HG03432 (cell line): Measurements from ENCODE around the gene MBD3.

Source experiments
- ATAC-seq: cut with Tn5 transposase; IDR thresholded peaks from one replicate; pipeline ENCODE4 v1.9.1; 2021; ENCODE audit warnings: mild to moderate bottlenecking, moderate library complexity; ENCODE audit not compliant: unreplicated experiment

Gene MBD3

GRCh38 chr19:1574354-1575136 lies 18.1 kb downstream of the MBD3 start:
- no peak for ATAC-seq

GRCh38 chr19:1572795-1573194 lies 19.9 kb downstream of the MBD3 start:
- no peak for ATAC-seq

GRCh38 chr19:1571358-1571757 lies 21.3 kb downstream of the MBD3 start:
- no peak for ATAC-seq

DNA sequence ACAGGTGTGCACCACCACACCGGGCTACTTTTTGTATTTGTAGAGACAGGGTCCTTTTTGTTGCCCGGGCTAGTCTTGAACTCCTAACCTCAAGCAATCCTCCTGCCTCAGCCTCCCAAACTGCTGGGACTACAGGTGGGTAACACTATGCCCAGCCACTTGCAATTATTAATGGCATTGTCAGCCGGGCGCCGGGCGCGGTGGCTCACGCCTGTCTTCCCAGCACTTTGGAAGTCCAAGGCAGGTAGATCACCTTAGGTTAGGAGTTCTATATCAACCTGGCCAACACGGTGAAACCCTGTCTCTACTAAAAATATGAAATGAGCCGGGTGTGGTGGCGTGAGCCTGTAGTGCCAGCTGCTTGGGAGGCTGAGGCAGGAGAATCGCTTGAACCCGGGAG lies 21.8 kb downstream of the MBD3 start:
- ATAC-seq, result no peak

DNA sequence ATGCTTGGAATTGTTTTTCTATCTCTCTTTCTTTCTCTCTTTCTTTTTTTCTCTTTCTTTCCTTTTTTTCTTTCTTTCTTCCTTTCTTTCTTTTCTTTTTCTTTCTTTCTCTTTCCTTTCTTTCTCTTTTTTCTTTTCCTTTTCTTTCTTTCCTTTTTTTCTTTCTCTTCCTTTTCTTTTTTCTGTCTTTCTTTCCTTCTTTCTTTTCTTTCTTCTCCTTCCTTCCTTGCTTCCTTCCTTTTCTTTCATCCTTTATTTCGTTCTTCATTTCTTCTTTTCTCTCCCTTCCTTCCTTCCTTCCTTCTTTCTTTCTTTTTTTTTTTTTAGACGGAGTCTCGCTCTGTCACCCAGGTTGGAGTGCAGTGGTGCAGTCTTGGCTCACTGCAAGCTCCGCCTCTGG lies 22.7 kb downstream of the MBD3 start:
- no peak for ATAC-seq

DNA sequence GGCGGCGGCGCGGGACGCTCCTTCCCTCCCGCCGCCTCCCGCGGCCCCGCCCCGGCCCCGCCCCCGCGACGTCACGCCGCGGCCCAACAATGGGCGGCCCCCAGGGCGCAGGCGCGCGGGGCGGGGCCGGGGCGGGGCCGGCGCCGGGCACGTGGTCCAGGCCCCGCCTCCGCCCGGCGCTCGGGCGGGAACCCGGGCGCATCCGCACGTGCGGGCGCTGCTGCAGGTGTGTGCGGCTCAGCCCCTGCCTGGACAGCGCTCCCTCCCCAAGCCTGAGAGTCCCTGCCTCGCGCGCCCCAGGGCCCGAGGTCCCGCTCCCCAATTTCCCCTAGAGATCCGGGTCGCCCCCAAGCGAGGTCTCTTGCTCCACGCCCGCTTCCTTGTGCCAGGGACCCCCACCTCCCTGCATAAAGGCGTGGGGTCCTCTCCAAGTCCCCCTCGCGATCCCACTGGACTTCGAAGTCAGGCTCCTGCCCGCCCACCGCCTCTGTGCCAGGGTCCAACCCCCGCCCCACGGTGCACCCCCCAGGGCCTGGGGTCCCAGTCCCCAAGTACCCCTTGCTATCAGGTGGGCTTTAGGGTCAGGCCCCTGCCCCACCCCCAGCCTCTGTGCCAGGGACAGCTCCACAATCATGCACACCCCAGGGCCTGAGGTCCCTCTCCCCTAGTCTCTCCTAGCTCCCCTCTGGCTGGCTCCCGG lies 24.2 kb downstream of the MBD3 start, which contains the start of gene MEX3D:
Gene MEX3D (minus strand): TSS at position 6 of the 700 bp plus-strand sequence. CDS start 267 bp downstream, outside the sequence.
- ATAC-seq, result peak; percentile 65

DNA sequence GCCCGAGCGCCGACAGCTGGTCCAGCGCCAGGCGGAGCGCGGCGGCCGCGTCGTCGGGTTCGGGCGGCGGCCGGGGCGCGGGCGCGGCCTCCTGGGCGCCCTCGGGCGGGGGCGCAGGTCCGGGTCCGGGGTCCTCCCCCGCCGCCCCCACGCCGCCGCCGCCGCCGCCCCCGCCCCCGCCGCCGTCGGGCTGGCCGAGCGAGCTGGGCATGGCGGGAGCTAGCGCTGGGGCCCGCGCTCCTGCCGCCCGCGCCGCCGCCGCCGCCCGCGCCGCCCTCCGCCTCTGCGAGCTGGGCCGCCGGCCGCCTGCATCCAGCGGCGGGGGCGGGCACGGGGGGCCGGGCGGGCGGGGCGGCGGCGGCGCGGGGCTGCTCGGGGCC lies 24.8 kb downstream of the MBD3 start:
- ATAC-seq, result peak; percentile 23

DNA sequence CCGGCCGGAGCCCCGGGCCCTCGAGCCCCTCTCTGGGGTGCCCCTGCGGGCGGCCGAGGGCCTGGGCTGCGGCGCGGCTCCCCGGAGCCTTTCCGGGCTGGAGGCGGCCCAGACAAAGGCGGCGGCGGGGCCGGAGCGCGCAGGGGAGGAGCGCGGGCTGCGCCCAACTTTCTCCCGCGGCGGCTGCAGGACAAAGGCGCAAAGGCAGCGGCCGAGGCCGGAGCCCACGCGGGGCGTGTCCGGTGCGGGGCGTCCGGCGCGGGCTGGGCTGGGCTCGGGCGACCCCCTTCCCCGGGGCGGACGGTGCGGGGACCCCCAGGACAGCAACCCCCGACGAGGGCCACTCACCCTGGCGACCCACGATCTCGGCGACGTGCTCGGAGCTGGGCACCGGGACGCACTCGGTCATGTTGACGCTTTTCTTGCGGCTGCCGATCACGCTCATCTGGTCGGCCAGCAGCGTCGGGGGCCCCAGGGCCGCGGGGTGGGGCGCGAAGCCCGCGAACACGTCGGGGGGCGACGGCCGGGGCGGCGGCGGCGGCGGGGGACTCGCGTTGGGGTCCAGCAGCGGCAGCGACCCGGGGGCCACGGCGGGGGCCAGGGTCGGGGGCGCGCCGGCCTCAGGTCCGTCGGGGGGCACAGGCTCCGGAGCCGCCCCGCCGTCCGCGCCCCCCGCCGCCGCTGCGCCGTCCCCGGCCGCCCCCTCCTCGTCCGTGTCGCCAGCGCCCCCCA lies 25.4 kb downstream of the MBD3 start:
- peak; percentile 28 for ATAC-seq

DNA sequence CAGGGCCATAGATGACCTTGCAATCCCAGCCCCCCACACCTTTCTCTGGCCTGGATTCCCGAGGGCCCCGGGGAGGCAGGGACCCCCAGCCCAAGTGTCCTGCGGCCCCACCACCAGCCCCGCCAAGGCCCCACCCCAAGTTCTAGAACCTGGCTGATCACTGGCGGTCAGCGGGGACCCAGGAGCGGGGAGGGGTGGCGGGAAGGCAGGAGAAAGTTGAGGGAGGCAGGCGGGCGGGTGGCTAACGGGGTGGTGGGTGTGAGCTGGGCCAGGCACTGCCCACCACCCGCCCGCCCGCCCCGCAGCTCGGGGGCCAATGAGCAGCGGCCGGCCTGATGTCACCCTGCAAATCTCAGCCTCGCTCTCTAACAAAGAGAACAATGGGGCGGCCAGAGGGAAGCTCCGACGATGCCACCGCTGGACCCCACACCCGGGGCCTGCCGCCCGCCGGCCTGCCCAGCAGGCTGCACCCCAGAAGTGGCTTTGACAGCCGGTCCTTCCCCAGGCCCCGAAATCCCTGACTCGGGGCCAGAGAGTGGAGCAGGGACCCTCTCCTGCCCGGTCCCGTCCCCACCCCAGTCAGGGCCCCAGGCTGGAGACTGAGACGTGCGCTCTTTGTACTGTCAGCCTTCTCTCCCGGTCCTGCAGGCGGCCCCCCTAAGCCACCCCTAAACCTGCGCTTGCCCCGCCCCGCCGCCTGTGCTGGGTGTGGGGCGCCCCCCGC lies 26.1 kb downstream of the MBD3 start:
- ATAC-seq, result no peak

DNA sequence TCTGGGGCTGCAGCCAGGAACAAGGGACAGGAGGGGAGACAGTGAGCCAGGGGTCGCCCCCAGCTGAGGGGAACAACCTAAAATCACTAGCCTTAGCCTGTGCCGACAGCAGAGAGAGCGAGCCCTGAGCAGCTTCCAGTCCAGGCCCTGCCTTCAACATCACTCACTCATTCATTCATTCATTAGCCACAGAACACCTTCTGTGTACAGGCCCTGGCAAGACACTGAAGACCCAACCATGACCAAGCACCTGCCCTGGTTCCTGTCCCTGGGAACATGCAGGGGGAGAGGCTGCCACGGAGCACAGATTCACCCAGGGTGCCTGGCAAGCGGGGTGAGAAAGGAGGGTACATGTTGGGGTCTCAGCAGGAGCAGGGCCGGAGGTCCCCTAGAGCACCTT lies 29.4 kb downstream of the MBD3 start:
- ATAC-seq, result no peak

DNA sequence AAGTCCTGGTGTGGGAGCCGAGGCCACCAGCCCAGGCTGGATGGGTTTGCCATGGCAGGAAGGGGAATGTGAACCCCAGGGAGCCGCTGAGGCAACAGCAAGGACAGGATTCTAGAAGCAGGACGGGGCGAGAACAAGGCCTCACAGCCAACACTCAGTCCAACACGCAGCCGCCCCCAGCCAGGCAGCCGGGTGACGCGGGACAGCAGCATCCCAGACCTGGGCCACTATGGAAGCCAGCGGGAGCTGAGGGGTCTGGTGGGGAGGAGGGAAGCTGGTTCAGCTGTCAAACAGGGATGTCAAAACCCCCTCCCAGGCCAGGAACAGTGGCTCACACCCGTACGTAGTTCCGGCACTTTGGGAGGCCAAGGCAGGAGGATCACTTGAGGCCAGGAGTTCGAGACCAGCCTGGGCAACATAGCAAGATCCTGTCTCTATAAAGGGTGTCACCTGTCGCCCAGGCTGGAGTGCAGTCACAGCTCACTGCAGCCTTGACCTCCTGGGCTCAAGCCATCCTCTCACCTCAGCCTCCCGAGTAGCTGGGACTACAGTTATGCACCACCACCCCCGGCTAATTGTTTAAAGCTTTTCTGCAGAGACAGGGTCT lies 31.3 kb downstream of the MBD3 start:
- no peak for ATAC-seq

- ATAC-seq, result no peak
These were observed 32.3 kb downstream of the MBD3 start for GRCh38 chr19:1560286-1560882.

DNA sequence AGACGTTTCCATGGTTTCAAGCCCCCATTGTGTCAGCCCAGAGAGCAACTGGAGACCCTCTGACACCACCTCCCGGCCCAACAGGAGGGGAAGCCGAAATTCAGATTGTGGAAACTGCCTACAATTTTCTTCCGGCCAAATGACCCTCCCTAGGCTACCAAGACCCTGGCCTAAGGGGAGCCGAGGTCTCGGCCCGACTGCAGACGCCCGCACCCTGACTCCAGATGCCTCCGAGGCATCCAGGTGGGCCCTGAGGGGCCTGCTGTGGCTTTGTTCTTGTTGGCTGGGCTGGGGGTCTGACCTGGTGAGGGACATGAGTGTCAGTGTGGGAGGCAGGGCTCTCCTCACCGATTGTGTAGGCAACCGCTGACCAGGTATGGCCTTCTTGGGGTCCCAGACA lies 34.1 kb downstream of the MBD3 start:
- no peak for ATAC-seq

- no peak for ATAC-seq
These were observed 36.1 kb downstream of the MBD3 start for GRCh38 chr19:1556390-1557070.

DNA sequence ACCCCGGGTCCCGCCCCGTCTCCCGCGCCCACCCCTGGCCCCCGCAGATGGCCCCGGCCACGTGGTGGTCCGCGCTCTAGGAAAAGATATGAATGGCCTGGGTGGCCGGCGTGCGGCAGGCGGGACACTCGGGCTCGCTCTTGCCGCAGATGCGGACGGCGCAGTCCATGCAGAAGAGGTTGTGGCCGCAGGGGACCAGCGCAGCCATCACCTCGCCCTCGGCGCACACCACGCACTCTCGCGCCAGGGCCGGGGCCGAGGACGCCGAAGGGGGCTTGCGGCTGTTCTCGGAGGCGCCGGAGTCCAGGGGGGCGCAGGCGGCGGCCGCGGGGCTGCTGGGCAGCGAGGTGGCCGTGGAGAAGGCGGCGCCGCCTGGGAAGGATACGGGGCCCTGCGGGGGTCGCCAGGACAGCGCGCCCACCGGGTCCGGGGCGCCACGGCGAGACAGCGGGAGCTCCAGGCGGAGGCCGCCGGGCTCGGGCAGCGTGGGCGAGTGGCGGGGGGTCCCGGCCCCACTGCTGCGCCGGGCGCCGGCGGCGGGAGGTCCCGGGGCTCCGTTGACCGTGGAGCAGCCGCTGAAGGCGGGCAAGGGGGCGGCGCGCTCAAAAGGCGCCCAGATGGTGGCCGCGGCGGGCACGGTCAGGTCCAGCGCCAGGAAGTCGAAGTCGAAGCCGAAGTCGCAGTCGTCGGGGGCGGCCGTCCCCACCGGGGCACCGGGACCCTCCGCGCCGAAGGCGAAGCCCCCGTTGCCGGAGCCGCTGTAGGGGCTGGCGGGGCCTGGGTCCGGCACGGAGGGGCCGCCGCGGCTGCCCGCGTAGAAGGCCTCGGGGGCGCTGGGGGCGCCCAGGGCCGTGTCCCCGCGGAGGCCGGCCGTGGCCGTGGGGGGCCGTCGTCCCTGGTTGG lies 36.9 kb downstream of the MBD3 start:
- ATAC-seq, result no peak

- no peak for ATAC-seq
These were observed 37.7 kb downstream of the MBD3 start for GRCh38 chr19:1554968-1555367.

GRCh38 chr19:1553415-1553814 lies 39.2 kb downstream of the MBD3 start:
- no peak for ATAC-seq
